Muscle layer of colon (tissue), 2 donors: Measurements from ENCODE around the gene NDUFS6.

ENCODE experiments used
- H3K27ac ChIP-seq: one replicate; pipeline ENCODE4 v1.7.0; 2013; ENCODE audit warnings: low read depth, mild to moderate bottlenecking, low read length, moderate library complexity
- H3K27me3 ChIP-seq, 2 donors: one replicate each; pipeline ENCODE4 v1.7.0; 2013; ENCODE audit warnings: low read length in 2 of 2, mild to moderate bottlenecking in 2 of 2; ENCODE audit not compliant: insufficient read depth in 2 of 2, control insufficient read depth in 1 of 2
- H3K36me3 ChIP-seq: one replicate; pipeline ENCODE4 v1.7.0; 2013; ENCODE audit warnings: mild to moderate bottlenecking, low read length; ENCODE audit not compliant: insufficient read depth
- H3K4me1 ChIP-seq: one replicate; pipeline ENCODE4 v1.7.0; 2013; ENCODE audit warnings: mild to moderate bottlenecking, low read length; ENCODE audit not compliant: insufficient read depth
- H3K4me3 ChIP-seq, 2 donors: one replicate each; pipeline ENCODE4 v1.7.0; 2013; ENCODE audit warnings: low read length in 2 of 2, low read depth in 1 of 2, mild to moderate bottlenecking in 1 of 2, moderate library complexity in 1 of 2
- H3K9ac ChIP-seq: one replicate; pipeline ENCODE4 v1.7.0; 2013; ENCODE audit warnings: low read length
- H3K9me3 ChIP-seq: one replicate; pipeline ENCODE4 v1.7.0; 2013; ENCODE audit warnings: mild to moderate bottlenecking, low read length
- donor health status: abdominal sarcoma.
- donor health status: Adenocarcinoma of cecum.

Gene NDUFS6

GRCh38 chr5:1852324-1852947 lies 51.2 kb downstream of the NDUFS6 start:
- Histone ChIP-seq H3K9ac (no peak overlapping the region), H3K4me3 (no peak overlapping the region), H3K27me3 (peaks cover 4 to 51% of the 10 kb centered on the region in 2 donors), H3K4me1 (no peaks in the 10 kb centered on the region), H3K9me3 (no peaks in the 10 kb centered on the region), H3K27ac (no peak overlapping the region), H3K36me3 (no peaks in the 10 kb centered on the region)

GRCh38 chr5:1853531-1853930 lies 52.3 kb downstream of the NDUFS6 start:
- Histone ChIP-seq H3K4me3 (no peak overlapping the region), H3K9ac (no peak overlapping the region), H3K27me3 (peaks cover 4 to 51% of the 10 kb centered on the region in 2 donors), H3K27ac (no peak overlapping the region), H3K9me3 (no peaks in the 10 kb centered on the region), H3K36me3 (no peaks in the 10 kb centered on the region), H3K4me1 (no peaks in the 10 kb centered on the region)

GRCh38 chr5:1855075-1855474 lies 53.9 kb downstream of the NDUFS6 start:
- no peaks in the 10 kb centered on the region for H3K4me1 ChIP-seq
- H3K9me3 ChIP-seq: no peaks in the 10 kb centered on the region
- no peaks in the 10 kb centered on the region for H3K36me3 ChIP-seq
- H3K4me3 ChIP-seq: no peak overlapping the region
- peaks cover 4 to 51% of the 10 kb centered on the region in 2 donors for H3K27me3 ChIP-seq
- H3K9ac ChIP-seq: no peak overlapping the region
- no peak overlapping the region for H3K27ac ChIP-seq

- Histone ChIP-seq H3K4me1 (no peaks in the 10 kb centered on the region), H3K27me3 (peaks cover 0 to 45% of the 10 kb centered on the region in 2 donors), H3K9me3 (no peaks in the 10 kb centered on the region), H3K27ac (no peak overlapping the region), H3K36me3 (no peaks in the 10 kb centered on the region), H3K9ac (no peak overlapping the region), H3K4me3 (no peak overlapping the region)
Observed at GRCh38 chr5:1855596-1855995, 54.4 kb downstream of the NDUFS6 start.

GRCh38 chr5:1856596-1857255 lies 55.5 kb downstream of the NDUFS6 start:
- Histone ChIP-seq H3K9ac (no peak overlapping the region), H3K27me3 (peaks cover 0 to 34% of the 10 kb centered on the region in 2 donors), H3K9me3 (no peaks in the 10 kb centered on the region), H3K4me3 (peak overlapping the region in 1 of 2 donors; percentile 42), H3K36me3 (no peaks in the 10 kb centered on the region), H3K27ac (no peak overlapping the region), H3K4me1 (no peaks in the 10 kb centered on the region)

GRCh38 chr5:1857256-1857600 lies 56.0 kb downstream of the NDUFS6 start:
- Histone ChIP-seq H3K36me3 (no peaks in the 10 kb centered on the region), H3K9me3 (no peaks in the 10 kb centered on the region), H3K27ac (no peak overlapping the region), H3K4me1 (no peaks in the 10 kb centered on the region), H3K4me3 (no peak overlapping the region), H3K27me3 (peaks cover 0 to 33% of the 10 kb centered on the region in 2 donors), H3K9ac (no peak overlapping the region)

GRCh38 chr5:1858436-1858835 lies 57.2 kb downstream of the NDUFS6 start:
- Histone ChIP-seq H3K27me3 (peaks cover 0 to 33% of the 10 kb centered on the region in 2 donors), H3K9me3 (no peaks in the 10 kb centered on the region), H3K9ac (no peak overlapping the region), H3K4me1 (no peaks in the 10 kb centered on the region), H3K27ac (no peak overlapping the region), H3K36me3 (no peaks in the 10 kb centered on the region), H3K4me3 (no peak overlapping the region)

GRCh38 chr5:1859099-1859498 lies 57.9 kb downstream of the NDUFS6 start:
- Histone ChIP-seq H3K9me3 (no peaks in the 10 kb centered on the region), H3K4me1 (no peaks in the 10 kb centered on the region), H3K9ac (no peak overlapping the region), H3K27me3 (peaks cover 0 to 27% of the 10 kb centered on the region in 2 donors), H3K27ac (no peak overlapping the region), H3K4me3 (no peak overlapping the region), H3K36me3 (no peaks in the 10 kb centered on the region)

GRCh38 chr5:1860021-1860610 lies 58.9 kb downstream of the NDUFS6 start:
- Histone ChIP-seq H3K27me3 (peaks cover 0 to 35% of the 10 kb centered on the region in 2 donors), H3K9ac (no peak overlapping the region), H3K36me3 (no peaks in the 10 kb centered on the region), H3K9me3 (no peaks in the 10 kb centered on the region), H3K27ac (no peak overlapping the region), H3K4me3 (no peak overlapping the region), H3K4me1 (no peaks in the 10 kb centered on the region)

- no peak overlapping the region for H3K9ac ChIP-seq
- H3K27me3 ChIP-seq: peaks cover 0 to 37% of the 10 kb centered on the region in 2 donors
- no peaks in the 10 kb centered on the region for H3K9me3 ChIP-seq
- no peak overlapping the region for H3K4me3 ChIP-seq
- H3K36me3 ChIP-seq: no peaks in the 10 kb centered on the region
- no peak overlapping the region for H3K27ac ChIP-seq
- H3K4me1 ChIP-seq: no peaks in the 10 kb centered on the region
Observed at GRCh38 chr5:1860949-1861348, 59.7 kb downstream of the NDUFS6 start.

- Histone ChIP-seq H3K36me3 (no peaks in the 10 kb centered on the region), H3K4me3 (no peak overlapping the region), H3K4me1 (no peaks in the 10 kb centered on the region), H3K27ac (no peak overlapping the region), H3K9ac (no peak overlapping the region), H3K27me3 (peaks cover 0 to 40% of the 10 kb centered on the region in 2 donors), H3K9me3 (no peaks in the 10 kb centered on the region)
Observed at GRCh38 chr5:1864896-1865440, 63.8 kb downstream of the NDUFS6 start.
